ENCODE results near the gene FGD4.
"Not testable (repeated sequence)": the region's sequence is repeated elsewhere in the genome, so short reads cannot be mapped to it uniquely, and the experiment has no call there.

GRCh38 chr12:32533506-32533905 lies 134.1 kb downstream of the FGD4 start:
- TF ChIP-seq, protein P1, sequence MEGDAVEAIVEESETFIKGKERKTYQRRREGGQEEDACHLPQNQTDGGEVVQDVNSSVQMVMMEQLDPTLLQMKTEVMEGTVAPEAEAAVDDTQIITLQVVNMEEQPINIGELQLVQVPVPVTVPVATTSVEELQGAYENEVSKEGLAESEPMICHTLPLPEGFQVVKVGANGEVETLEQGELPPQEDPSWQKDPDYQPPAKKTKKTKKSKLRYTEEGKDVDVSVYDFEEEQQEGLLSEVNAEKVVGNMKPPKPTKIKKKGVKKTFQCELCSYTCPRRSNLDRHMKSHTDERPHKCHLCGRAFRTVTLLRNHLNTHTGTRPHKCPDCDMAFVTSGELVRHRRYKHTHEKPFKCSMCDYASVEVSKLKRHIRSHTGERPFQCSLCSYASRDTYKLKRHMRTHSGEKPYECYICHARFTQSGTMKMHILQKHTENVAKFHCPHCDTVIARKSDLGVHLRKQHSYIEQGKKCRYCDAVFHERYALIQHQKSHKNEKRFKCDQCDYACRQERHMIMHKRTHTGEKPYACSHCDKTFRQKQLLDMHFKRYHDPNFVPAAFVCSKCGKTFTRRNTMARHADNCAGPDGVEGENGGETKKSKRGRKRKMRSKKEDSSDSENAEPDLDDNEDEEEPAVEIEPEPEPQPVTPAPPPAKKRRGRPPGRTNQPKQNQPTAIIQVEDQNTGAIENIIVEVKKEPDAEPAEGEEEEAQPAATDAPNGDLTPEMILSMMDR (IDR thresholded peaks at IDR 0.05), result not testable (repeated sequence)
- not testable (repeated sequence) for TF ChIP-seq ZFX (IDR thresholded peaks at IDR 0.05; ENCODE audit: borderline replicate concordance)

All from 22Rv1 (cell line).